MCF 10A (cell line): ENCODE measurements around the gene ICAM2. TPM values are rescaled to one million over a fixed set of nuclear protein-coding genes. Genes with fewer than 3 reads are reported as not detected.

Experiments
- BruUV-seq: library from RNA; stranded (reverse); fragments of 400-500 nt; replicated peaks from 2 replicates; lab custom pipeline; 2021; lab: Mats Ljungman, UMichigan
- CTCF ChIA-PET: fragments of 300-600 bp; sonication (Branson Sonifier 250); formaldehyde crosslinking; extraction: SDS; loops from one replicate; lab custom pipeline; 2021; ENCODE audit warnings: antibody characterized with exemption, inconsistent platforms; lab: Yijun Ruan, JAX
- POLR2A ChIA-PET: fragments of 300-600, 350-650 bp; sonication (Branson Sonifier 250); formaldehyde crosslinking; extraction: SDS; loops from one replicate; lab custom pipeline; 2020; ENCODE audit warnings: antibody characterized with exemption, inconsistent platforms; lab: Yijun Ruan, JAX
- DNase-seq: peaks from one replicate; pipeline ENCODE4 v3.0.0-alpha.2; 2018; ENCODE audit not compliant: unreplicated experiment
- H3K27ac Mint-ChIP-seq: one replicate; pipeline ENCODE4 v1.8.0; 2022; ENCODE audit warnings: mild to moderate bottlenecking, low read depth, mixed read lengths; ENCODE audit not compliant: unreplicated experiment
- H3K27me3 Mint-ChIP-seq: one replicate; pipeline ENCODE4 v1.8.0; 2022; ENCODE audit warnings: mixed read lengths; ENCODE audit not compliant: insufficient read depth, unreplicated experiment
- H3K36me3 Mint-ChIP-seq: one replicate; pipeline ENCODE4 v1.8.0; 2022; ENCODE audit warnings: mild to moderate bottlenecking, moderate library complexity, mixed read lengths; ENCODE audit not compliant: insufficient read depth, unreplicated experiment
- H3K4me1 Mint-ChIP-seq: one replicate; pipeline ENCODE4 v1.8.0; 2022; ENCODE audit warnings: mixed read lengths; ENCODE audit not compliant: insufficient read depth, unreplicated experiment
- H3K4me3 Mint-ChIP-seq: one replicate; pipeline ENCODE4 v1.8.0; 2022; ENCODE audit warnings: mild to moderate bottlenecking, moderate library complexity, mixed read lengths; ENCODE audit not compliant: unreplicated experiment
- H3K9me3 Mint-ChIP-seq: one replicate; pipeline ENCODE4 v1.8.0; 2022; ENCODE audit warnings: mixed read lengths; ENCODE audit not compliant: unreplicated experiment
- CTCF ChIP-seq: fragments of 200-600 bp; IDR thresholded peaks from one replicate; pipeline ENCODE4 v1.8.0; 2022; ENCODE audit warnings: antibody characterized with exemption, mild to moderate bottlenecking; ENCODE audit not compliant: unreplicated experiment
- intact Hi-C: fragments of 100-400 bp; cut with micrococcal nuclease; formaldehyde crosslinking; loops from 2 replicates; pipeline ENCODE4 v1.14.1; 2022
- total RNA-seq: library from RNA; stranded (reverse); gene quantifications from 2 replicates; pipeline ENCODE4 v1.2.3, GENCODE V29; 2022

The ICAM2 gene
- total RNA-seq, 1 experiment from 2014 or later: not detected

- CTCF ChIA-PET: interaction anchor here (0.5 to 9.1 kb wide), 49 partner anchors 10 to 1276 kb away, joined by 3 to 350 read pairs (median 5); partner anchors contain the start of genes CSHL1, ERN1 and GH1
- Mint-ChIP-seq H3K4me1 (peaks cover 7% of the 10 kb centered on the region), H3K27ac (no peak overlapping the region), H3K9me3 (no peaks in the 10 kb centered on the region), H3K4me3 (no peak overlapping the region), H3K36me3 (no peaks in the 10 kb centered on the region), H3K27me3 (no peaks in the 10 kb centered on the region)
- BruUV-seq: no TSS peak
- POLR2A ChIA-PET: interaction anchor here (0.7 to 4.1 kb wide), 8 partner anchors 31 to 253 kb away, joined by 3 to 35 read pairs (median 7); partner anchors contain the start of gene ERN1
- peak; percentile 66 for TF ChIP-seq CTCF
- intact Hi-C loops: loop anchor here (1.0 kb wide), 2 partner anchors 104 to 253 kb away; no protein-coding TSS in a partner anchor
- DNase-seq: peak; percentile 72
Observed at GRCh38 chr17:64028874-64029464, 8.5 kb upstream of the ICAM2 start.

GRCh38 chr17:64025732-64026294, 5.4 kb upstream of the ICAM2 start:
- DNase-seq: peak; percentile 69
- CTCF ChIA-PET: interaction anchor here (0.5 to 9.1 kb wide), 30 partner anchors 11 to 601 kb away, joined by 3 to 350 read pairs (median 4); partner anchors contain the start of genes CSHL1, ERN1 and GH1
- Mint-ChIP-seq H3K27me3 (no peaks in the 10 kb centered on the region), H3K9me3 (no peaks in the 10 kb centered on the region), H3K4me1 (peaks cover 7% of the 10 kb centered on the region), H3K4me3 (peak overlapping the region; percentile 21), H3K36me3 (no peaks in the 10 kb centered on the region), H3K27ac (no peak overlapping the region)
- peak; percentile 84 for TF ChIP-seq CTCF
- POLR2A ChIA-PET: interaction anchor here (0.6 to 1.7 kb wide), 3 partner anchors 13 to 108 kb away, joined by 3 to 5 read pairs (median 3); no protein-coding TSS in a partner anchor
- intact Hi-C loops: loop anchor here (1.0 kb wide), 1 partner anchor 107 kb away; no protein-coding TSS in a partner anchor
- BruUV-seq: no TSS peak

- POLR2A ChIA-PET: interaction anchor here (0.5 to 1.4 kb wide), 4 partner anchors 14 to 105 kb away, joined by 3 to 5 read pairs (median 3); partner anchors contain the start of gene ERN1
- no peaks in the 10 kb centered on the region for H3K27me3 Mint-ChIP-seq
- H3K27ac Mint-ChIP-seq: no peak overlapping the region
- no peak overlapping the region for H3K4me3 Mint-ChIP-seq
- H3K9me3 Mint-ChIP-seq: no peaks in the 10 kb centered on the region
- DNase-seq: no peak
- peaks cover 7% of the 10 kb centered on the region for H3K4me1 Mint-ChIP-seq
- BruUV-seq: no TSS peak
- CTCF ChIA-PET: interaction anchor here (0.6 to 9.1 kb wide), 28 partner anchors 12 to 257 kb away, joined by 3 to 350 read pairs (median 4); partner anchors contain the start of genes CSHL1, ERN1 and GH1
- no peaks in the 10 kb centered on the region for H3K36me3 Mint-ChIP-seq
- intact Hi-C loops: loop anchor here (1.0 kb wide), 1 partner anchor 106 kb away; no protein-coding TSS in a partner anchor
- no peak for TF ChIP-seq CTCF
Observed at GRCh38 chr17:64024781-64025731, 4.6 kb upstream of the ICAM2 start.
